GM18505 (cell line): ENCODE measurements around the gene PCDHA2.
"Not testable (repeated sequence)": the region's sequence is repeated elsewhere in the genome, so short reads cannot be mapped to it uniquely, and the experiment has no call there.

Experiments used
- ATAC-seq: cut with Tn5 transposase; IDR thresholded peaks from one replicate; pipeline ENCODE4 v1.9.1; 2021; ENCODE audit not compliant: unreplicated experiment
- POLR2A ChIP-seq: IDR thresholded peaks from 4 replicates; pipeline ENCODE4 v1.6.1; 2011; ENCODE audit warnings: borderline replicate concordance; ENCODE audit not compliant: insufficient read depth, insufficient read length; ENCODE audit errors: extremely low read depth

The PCDHA2 gene

DNA sequence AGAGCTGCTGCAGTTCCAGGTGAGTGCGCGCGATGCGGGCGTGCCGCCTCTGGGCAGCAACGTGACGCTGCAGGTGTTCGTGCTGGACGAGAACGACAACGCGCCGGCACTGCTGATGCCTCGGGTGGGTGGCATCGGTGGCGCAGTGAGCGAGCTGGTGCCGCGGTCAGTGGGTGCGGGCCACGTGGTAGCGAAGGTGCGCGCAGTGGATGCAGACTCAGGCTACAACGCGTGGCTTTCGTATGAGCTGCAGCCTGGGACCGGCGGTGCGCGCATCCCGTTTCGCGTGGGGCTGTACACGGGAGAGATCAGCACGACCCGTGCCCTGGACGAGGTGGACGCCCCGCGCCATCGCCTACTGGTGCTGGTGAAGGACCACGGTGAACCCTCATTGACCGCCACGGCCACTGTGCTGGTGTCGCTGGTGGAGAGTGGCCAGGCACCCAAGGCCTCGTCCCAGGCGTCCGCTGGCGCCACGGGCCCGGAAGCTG lies 8.2 kb downstream of the PCDHA2 start:
- TF ChIP-seq POLR2A: no peak
- ATAC-seq: no peak

DNA sequence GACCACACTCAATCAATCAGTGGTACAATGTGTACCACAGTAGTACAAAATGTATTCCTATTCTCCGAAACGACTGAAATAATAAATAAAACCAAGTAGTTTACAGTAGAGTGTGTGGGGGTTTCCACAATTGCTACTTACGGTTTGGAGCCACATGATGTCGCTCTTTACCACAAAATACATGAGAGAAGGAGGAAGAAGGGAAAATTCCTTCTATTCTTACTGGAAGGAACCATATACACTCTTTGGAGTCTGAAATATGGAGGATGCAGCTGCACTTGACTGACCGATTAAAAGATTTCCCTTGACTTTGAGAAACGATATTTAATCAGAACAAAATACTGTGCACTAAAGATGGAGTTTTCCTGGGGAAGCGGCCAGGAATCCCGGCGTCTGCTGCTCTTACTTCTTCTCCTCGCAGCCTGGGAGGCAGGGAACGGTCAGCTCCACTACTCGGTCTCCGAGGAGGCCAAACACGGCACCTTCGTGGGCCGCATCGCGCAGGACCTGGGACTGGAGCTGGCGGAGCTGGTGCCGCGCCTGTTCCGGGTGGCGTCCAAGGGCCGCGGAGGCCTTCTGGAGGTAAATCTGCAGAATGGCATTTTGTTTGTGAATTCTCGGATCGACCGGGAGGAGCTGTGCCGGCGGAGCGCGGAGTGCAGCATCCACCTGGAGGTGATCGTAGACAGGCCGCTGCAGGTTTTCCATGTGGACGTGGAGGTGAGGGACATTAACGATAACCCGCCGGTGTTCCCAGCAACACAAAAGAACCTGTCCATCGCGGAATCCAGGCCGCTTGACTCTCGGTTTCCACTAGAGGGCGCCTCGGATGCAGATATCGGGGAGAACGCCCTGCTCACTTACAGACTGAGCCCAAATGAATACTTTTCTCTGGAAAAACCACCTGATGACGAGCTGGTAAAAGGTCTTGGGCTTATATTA lies 12.5 kb downstream of the PCDHA2 start, which contains the start of gene PCDHA4:
PCDHA4 (plus strand) TSS at position 235 of the 942 bp plus-strand sequence.
- no peak for ATAC-seq
- no peak for TF ChIP-seq POLR2A

DNA sequence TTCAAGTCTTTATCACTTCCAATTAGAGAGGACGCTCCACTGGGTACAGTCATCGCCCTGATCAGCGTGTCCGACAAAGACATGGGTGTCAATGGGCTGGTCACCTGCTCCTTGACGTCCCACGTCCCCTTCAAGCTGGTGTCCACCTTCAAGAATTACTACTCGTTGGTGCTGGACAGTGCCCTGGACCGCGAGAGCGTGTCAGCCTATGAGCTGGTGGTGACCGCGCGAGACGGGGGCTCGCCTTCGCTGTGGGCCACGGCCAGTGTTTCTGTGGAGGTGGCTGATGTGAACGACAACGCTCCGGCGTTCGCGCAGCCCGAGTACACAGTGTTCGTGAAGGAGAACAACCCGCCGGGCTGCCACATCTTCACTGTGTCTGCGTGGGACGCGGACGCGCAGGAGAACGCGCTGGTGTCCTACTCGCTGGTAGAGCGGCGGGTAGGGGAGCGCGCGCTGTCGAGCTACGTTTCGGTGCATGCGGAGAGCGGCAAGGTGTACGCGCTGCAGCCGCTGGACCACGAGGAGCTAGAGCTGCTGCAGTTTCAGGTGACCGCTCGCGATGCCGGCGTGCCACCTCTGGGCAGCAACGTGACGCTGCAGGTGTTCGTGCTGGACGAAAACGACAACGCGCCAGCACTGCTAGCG lies 13.7 kb downstream of the PCDHA2 start:
- ATAC-seq: not testable (repeated sequence)

DNA sequence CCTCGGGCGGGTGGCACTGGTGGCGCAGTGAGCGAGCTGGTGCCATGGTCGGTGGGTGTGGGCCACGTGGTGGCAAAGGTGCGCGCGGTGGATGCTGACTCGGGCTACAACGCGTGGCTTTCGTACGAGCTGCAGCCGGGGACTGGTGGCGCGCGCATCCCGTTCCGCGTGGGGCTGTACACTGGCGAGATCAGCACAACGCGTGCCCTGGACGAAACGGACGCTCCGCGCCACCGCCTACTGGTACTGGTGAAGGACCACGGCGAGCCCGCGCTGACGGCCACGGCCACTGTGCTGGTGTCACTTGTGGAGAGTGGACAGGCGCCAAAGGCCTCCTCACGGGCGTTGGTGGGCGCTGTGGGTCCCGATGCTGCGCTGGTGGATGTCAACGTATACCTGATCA lies 14.2 kb downstream of the PCDHA2 start:
- no peak for TF ChIP-seq POLR2A
- no peak for ATAC-seq

DNA sequence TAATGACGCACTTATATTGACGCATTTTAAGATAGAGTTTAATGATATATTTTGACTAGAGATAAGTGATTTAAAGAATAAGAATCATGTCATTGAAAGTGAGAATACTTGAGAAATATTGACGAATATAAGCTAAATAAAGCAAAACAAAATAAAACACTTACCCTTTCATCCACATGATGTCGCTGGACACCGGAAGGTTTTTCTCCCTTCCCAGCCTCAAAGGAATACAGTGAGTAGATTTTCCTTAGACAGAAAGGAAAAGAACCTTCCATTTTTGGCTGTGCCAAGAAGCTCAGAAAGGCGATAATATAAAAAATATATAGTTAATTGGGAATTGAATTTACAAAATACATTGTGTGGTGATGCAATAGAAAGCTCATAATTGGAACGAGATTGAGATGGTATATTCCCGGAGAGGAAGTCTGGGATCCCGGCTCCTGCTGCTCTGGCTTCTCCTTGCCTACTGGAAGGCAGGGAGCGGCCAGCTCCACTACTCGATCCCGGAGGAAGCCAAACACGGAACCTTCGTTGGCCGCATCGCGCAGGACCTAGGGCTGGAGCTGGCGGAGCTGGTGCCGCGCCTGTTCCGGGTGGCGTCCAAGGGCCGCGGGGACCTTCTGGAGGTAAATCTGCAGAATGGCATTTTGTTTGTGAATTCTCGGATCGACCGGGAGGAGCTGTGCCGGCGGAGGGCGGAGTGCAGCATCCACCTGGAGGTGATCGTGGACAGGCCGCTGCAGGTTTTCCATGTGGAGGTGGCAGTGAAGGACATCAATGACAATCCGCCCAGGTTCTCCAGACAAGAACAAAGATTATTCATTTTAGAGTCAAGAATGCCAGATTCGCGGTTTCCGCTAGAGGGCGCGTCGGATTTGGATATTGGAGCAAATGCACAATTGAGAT lies 27.0 kb downstream of the PCDHA2 start, which contains the start of gene PCDHA5:
PCDHA5 (plus strand) TSS at position 239 of the 906 bp plus-strand sequence.
- ATAC-seq: no peak
- TF ChIP-seq POLR2A: no peak

DNA sequence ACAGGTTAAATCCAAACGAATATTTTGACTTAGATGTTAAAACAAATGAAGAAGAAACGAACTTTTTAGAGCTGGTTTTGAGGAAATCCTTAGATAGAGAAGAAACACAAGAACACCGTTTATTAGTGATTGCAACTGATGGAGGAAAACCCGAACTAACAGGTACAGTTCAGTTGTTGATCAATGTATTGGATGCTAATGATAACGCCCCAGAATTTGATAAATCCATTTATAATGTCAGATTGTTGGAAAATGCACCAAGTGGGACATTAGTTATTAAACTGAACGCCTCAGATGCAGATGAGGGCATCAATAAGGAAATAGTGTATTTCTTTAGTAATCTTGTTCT lies 27.6 kb downstream of the PCDHA2 start:
- no peak for TF ChIP-seq POLR2A

DNA sequence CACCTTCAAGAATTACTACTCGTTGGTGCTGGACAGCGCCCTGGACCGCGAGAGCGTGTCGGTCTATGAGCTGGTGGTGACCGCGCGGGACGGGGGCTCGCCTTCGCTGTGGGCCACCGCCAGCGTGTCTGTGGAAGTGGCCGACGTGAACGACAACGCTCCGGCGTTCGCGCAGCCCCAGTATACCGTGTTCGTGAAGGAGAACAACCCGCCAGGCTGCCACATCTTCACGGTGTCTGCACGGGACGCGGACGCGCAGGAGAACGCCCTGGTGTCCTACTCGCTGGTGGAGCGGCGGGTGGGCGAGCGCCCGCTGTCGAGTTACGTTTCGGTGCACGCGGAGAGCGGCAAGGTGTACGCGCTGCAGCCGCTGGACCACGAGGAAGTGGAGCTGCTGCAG lies 28.3 kb downstream of the PCDHA2 start:
- not testable (repeated sequence) for ATAC-seq

More for the DNA sequence above, 27.6 kb downstream of the PCDHA2 start:
- no peak for ATAC-seq

DNA sequence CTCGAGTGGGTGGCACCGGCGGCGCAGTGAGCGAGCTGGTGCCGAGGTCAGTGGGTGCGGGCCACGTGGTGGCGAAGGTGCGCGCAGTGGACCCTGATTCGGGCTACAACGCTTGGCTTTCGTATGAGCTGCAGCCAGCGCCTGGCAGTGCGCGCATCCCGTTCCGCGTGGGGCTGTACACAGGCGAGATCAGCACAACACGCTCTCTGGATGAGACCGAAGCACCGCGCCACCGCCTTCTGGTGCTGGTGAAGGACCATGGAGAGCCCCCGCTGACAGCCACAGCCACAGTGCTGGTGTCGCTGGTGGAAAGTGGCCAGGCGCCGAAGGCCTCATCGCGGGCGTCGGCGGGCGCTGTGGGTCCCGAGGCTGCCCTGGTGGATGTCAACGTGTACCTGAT lies 28.8 kb downstream of the PCDHA2 start:
- ATAC-seq: no peak
- TF ChIP-seq POLR2A: no peak

DNA sequence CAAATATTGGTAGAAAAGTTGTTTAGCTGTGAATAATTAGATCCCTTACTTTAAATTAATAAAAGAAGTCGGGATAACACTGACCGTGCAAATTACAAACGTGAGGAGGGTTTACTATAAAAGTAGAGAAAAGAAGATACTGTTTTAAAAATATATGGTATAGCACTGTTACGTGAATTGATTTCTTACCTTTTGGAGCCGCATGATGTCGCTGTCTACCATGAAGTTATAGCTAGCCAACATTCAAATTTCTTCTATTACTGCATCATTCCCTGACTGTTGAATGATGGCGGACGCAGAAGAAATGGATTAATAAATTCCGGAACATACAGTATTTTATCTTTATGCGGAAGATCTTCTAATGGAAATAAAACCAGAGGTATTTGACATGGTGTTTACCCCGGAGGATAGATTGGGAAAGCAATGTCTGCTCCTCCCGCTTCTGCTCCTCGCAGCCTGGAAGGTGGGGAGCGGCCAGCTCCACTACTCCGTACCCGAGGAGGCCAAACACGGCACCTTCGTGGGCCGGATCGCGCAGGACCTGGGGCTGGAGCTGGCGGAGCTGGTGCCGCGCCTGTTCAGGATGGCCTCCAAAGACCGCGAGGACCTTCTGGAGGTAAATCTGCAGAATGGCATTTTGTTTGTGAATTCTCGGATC lies 33.2 kb downstream of the PCDHA2 start, which contains the start of gene PCDHA6:
PCDHA6 (plus strand) TSS at position 257 of the 658 bp plus-strand sequence; CDS start at position 389, 132 bp downstream.
- no peak for TF ChIP-seq POLR2A
- no peak for ATAC-seq

DNA sequence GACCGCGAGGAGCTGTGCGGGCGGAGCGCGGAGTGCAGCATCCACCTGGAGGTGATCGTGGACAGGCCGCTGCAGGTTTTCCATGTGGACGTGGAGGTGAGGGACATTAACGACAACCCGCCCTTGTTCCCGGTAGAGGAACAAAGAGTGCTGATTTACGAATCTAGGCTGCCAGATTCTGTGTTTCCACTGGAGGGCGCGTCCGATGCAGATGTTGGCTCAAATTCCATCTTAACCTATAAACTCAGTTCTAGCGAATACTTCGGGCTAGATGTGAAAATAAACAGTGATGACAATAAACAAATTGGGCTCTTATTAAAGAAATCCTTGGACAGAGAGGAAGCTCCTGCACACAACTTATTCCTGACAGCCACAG lies 33.7 kb downstream of the PCDHA2 start:
- TF ChIP-seq POLR2A: no peak
- no peak for ATAC-seq

DNA sequence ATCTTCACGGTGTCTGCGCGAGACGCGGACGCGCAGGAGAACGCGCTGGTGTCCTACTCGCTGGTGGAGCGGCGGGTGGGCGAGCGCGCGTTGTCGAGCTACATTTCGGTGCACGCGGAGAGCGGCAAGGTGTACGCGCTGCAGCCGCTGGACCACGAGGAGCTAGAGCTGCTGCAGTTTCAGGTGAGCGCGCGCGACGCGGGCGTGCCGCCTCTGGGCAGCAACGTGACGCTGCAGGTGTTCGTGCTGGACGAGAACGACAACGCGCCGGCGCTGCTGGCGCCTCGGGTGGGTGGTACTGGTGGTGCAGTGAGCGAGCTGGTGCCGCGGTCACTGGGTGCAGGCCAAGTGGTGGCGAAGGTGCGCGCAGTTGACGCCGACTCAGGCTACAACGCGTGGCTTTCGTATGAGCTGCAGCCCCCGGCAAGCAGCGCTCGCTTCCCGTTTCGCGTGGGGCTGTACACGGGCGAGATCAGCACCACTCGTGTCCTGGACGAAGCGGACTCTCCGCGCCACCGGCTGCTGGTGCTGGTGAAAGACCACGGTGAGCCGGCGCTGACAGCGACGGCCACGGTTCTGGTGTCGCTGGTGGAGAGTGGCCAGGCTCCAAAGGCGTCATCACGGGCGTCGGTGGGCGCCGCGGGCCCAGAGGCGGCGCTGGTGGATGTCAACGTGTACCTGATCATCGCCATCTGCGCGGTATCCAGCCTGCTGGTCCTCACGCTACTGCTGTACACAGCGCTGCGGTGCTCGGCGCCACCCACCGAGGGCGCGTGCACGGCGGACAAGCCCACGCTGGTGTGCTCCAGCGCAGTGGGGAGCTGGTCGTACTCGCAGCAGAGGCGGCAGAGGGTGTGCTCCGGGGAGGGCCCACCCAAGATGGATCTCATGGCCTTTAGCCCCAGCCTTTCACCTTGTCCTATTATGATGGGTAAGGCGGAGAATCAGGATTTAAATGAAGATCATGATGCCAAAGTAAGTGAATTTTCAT lies 35.2 kb downstream of the PCDHA2 start:
- ATAC-seq: not testable (repeated sequence)

DNA sequence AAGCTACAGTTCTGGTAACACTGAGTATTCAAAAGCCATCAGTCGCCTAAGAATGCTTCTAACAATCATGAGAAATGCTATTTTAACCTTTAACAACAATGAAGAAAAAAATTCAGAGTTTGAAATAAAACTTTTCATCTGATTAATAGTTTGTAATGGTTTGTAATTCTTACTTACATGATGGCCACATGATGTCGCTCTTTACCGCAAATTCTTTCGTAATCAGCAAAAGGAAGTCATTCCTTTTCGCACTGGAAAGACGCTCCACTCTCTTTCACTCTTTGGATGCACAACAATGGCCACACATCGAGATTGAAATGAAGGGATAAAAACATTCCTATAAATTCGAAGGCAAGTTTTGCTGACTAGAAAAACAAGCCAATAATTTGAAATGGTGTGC lies 39.3 kb downstream of the PCDHA2 start, which contains the start of gene PCDHA7:
PCDHA7 (plus strand) TSS at position 277 of the 400 bp plus-strand sequence; CDS start at position 392, 115 bp downstream.
- TF ChIP-seq POLR2A: no peak
- ATAC-seq: no peak

DNA sequence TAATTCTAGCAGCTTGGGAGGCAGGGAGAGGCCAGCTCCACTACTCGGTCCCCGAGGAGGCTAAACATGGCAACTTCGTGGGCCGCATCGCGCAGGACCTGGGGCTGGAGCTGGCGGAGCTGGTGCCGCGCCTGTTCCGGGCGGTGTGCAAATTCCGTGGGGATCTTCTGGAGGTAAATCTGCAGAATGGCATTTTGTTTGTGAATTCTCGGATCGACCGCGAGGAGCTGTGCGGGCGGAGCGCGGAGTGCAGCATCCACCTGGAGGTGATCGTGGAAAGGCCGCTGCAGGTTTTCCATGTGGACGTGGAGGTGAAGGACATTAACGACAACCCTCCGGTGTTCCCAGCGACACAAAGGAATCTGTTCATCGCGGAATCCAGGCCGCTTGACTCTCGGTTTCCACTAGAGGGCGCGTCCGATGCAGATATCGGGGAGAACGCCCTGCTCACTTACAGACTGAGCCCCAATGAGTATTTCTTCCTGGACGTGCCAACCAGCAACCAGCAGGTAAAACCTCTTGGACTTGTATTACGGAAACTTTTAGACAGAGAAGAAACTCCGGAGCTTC lies 39.9 kb downstream of the PCDHA2 start:
- ATAC-seq: not testable (repeated sequence)
